ENCODE measurements around the gene KRTAP5-7.

- TF ChIP-seq REST (IDR thresholded peaks at IDR 0.05; ENCODE audit: low read depth): no peak
- no peak for TF ChIP-seq RAD21 (IDR thresholded peaks at IDR 0.05; ENCODE audit: low read depth)
- no peak for TF ChIP-seq NFIC (IDR thresholded peaks at IDR 0.05)
- TF ChIP-seq TAF1 (IDR thresholded peaks at IDR 0.05; ENCODE audit: low read depth): no peak
- no peak for TF ChIP-seq EP300 (IDR thresholded peaks at IDR 0.05; ENCODE audit: borderline replicate concordance)
- no peak for TF ChIP-seq ZBTB7A (IDR thresholded peaks at IDR 0.05; ENCODE audit: low read depth)
- TF ChIP-seq, protein P1, sequence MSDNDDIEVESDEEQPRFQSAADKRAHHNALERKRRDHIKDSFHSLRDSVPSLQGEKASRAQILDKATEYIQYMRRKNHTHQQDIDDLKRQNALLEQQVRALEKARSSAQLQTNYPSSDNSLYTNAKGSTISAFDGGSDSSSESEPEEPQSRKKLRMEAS (IDR thresholded peaks at IDR 0.05): no peak
- TF ChIP-seq CEBPB (IDR thresholded peaks at IDR 0.05): no peak
Measured at GRCh38 chr11:71554996-71555395, 27.9 kb downstream of the KRTAP5-7 start.
